ENCODE results near the gene KLRK1.
A peak's percentile ranks its signal among the peaks of the same experiment; 100 is the strongest.
"Not testable (repeated sequence)": the region's sequence is repeated elsewhere in the genome, so short reads cannot be mapped to it uniquely, and the experiment has no call there.

Gene KLRK1

GRCh38 chr12:10388624-10389413 lies 1.0 kb downstream of the KLRK1 start:
- no peak for DNase-seq (ENCODE audit: low spot score)

GRCh38 chr12:10387498-10387897 lies 2.3 kb downstream of the KLRK1 start:
- not testable (repeated sequence) for DNase-seq (ENCODE audit: low spot score)

- no peak for DNase-seq (ENCODE audit: low spot score)
Measured at GRCh38 chr12:10386857-10387256, 3.0 kb downstream of the KLRK1 start.

GRCh38 chr12:10385166-10385613 lies 4.7 kb downstream of the KLRK1 start:
- peak; percentile 92 for DNase-seq (ENCODE audit: low spot score)

DNA sequence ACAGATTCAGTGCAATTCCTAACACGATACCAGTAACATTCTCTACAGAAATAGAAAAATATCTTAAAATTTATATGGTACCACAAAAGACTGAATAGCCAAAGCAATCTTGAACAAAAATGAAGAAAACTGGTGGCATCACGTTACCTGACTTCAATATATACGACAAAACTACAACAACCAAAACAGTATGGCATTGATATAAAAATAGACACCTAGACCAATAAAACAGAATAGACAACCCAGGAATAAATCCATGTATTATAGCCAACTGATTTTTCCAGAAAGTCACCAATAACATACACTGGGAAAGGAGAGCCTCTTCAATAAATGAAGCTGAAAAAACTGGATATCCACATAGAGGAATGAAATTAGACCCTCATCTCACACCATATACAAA lies 5.7 kb downstream of the KLRK1 start:
- no peak for DNase-seq (ENCODE audit: low spot score)

DNA sequence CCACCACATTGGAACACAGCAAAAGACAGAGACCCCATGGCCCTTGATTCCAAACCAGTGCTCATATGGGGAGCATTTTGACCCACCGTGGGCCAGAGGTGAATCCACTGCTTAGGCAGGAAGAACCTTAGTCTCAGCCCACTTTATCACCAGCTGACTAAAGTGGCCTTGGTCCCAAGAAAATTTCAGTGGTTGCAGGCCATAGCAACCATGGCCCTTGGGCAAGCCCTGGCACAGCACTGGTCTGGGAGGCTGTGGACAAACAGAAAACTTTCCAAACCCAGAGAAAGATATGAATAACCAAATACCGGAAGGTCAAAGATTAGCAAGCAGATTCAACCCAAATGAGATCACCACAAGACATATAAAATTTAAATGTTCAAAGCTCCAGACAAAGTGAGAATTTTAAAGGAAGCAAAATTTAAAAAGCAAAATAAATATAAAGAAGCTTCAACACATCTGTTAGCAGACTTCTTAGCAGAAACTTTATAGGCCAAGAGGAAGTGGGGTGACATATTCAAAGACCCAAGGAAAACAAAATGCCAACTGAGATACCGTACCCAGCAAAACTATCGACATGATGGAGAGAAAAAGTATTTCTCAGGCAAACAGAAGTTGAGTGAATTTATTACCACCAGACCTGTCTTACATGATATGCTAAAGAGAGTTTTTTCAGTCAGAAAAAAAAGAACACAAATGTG lies 7.8 kb downstream of the KLRK1 start:
- no peak for DNase-seq (ENCODE audit: low spot score)

DNA sequence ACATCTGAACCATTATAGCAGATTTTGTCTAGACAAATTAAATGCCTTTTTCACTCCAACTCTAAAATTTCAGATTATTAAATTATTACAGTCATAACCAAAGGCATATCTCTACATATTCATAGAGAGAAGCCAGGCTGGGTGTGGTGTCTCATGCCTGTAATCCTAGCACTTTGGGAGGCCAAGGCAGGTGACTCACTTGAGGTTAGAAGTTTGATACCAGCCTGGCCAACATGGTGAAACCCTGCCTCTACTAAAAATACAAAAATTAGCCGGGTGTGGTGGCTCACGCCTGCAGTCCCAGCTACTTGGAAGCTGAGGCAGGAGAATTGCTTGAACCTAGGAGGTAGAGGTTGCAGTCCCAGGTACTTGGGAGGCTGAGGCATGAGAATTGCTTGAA lies 11.1 kb downstream of the KLRK1 start:
- DNase-seq (ENCODE audit: low spot score): not testable (repeated sequence)

GRCh38 chr12:10374624-10375018 lies 15.2 kb downstream of the KLRK1 start:
- no peak for DNase-seq (ENCODE audit: low spot score)

- DNase-seq (ENCODE audit: low spot score): no peak
Measured at GRCh38 chr12:10372559-10372958, 17.3 kb downstream of the KLRK1 start.

DNA sequence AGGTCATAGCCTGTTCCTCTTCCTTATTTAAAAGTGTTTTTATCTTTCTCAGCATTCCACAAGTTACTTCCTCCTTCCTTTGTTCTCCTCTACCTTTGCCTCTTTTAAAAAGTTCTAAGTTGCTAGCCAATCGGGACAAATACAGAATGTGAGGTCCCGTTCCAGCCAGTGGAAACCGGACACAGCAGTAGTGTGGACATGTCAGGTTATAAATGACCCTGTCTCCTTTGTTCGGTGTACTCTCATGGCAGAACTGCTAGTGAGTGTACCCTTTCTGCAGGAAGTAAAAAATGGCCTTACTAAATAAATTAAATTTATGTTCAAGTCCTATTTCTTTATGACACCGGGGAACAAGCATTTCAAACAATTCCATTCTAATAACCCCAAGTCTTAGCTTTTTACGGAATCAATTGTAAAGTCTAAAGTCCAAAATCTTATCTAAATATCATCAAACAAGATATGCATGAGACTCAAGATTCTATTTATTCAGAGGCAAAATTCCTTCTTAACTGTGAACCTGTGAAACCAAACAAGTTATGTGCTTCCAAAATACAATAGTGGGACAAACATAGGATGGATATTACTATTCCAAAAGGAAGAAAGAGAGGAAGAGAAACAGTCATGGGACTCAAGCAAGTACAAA lies 17.8 kb downstream of the KLRK1 start:
- DNase-seq (ENCODE audit: low spot score): not testable (repeated sequence)

GRCh38 chr12:10369557-10370415 lies 20.1 kb downstream of the KLRK1 start:
- no peak for DNase-seq (ENCODE audit: low spot score)

GRCh38 chr12:10368206-10369171 lies 21.4 kb downstream of the KLRK1 start:
- DNase-seq (ENCODE audit: low spot score): no peak

GRCh38 chr12:10367714-10368113 lies 22.1 kb downstream of the KLRK1 start:
- not testable (repeated sequence) for DNase-seq (ENCODE audit: low spot score)

- DNase-seq (ENCODE audit: low spot score): no peak
Measured at GRCh38 chr12:10366875-10367274, 23.0 kb downstream of the KLRK1 start.

- peak; percentile 47 for DNase-seq (ENCODE audit: low spot score)
Measured at GRCh38 chr12:10365696-10366405, 24.0 kb downstream of the KLRK1 start.

GRCh38 chr12:10364815-10365622 lies 24.8 kb downstream of the KLRK1 start:
- peak; percentile 87 for DNase-seq (ENCODE audit: low spot score)

DNA sequence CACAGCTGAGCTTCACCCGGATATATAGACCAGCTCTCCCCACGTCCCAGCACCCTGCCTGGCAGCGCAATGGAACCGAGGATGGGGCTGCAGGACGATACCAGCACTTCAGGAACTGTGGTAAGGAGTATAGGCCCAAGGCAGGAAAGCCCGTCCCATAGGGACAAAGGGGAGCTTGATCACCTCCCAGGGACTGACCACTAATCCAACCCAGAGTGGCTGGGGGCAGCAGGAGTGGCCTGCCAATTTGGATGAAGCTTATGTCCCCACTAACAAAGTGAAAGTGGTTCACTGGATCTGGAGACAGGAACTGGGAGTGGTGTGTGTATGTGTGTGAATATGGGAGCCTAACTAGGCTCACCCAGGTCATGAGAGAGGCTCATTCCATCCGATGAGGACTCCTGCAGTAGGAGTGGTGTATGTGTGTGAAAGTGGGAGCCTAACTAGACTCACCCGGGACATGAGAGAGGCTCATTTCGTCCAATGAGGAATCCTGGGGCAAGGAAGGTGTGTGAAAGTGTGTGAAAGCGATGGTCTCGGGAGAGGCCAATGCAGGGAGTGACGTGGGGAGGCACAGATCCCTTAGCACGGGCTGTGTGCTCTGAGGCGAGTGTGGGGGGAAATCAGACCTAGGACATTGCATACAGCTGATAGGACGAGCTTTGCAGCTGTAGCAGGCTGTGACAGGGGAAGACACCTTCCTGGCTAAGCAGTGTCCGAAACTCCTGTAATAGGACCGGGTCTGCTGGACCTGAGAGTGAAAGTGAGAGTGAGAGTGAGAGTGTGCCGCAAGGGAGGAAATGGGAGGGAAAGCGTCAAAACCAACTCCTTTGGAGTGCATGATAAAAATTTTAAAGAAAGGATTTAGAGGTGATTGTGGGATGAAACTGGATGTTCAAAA lies 25.7 kb downstream of the KLRK1 start:
- DNase-seq (ENCODE audit: low spot score): peak; percentile 71

GRCh38 chr12:10363658-10363913 lies 26.3 kb downstream of the KLRK1 start:
- DNase-seq (ENCODE audit: low spot score): no peak
